GM12878 (cell line): ENCODE measurements around the gene NT5C1A. TPM values are rescaled to one million over a fixed set of nuclear protein-coding genes. Genes with fewer than 3 reads are reported as not detected.

Experiments
- ATAC-seq: fragments of 200-7000 bp; cut with Tn5 transposase; 3 replicates; pipeline ENCODE4 v1.9.1; 2020; ENCODE audit warnings: mild to moderate bottlenecking, moderate library complexity
- BruUV-seq: library from RNA; stranded (reverse); fragments of 400-500 nt; replicated peaks from 2 replicates; lab custom pipeline; 2021; lab: Mats Ljungman, UMichigan
- CTCF ChIA-PET: fragments of 300-600 bp; sonication (Branson Sonifier 250); formaldehyde crosslinking; extraction: SDS; loops from one replicate; lab custom pipeline; 2021; ENCODE audit warnings: inconsistent platforms; lab: Yijun Ruan, JAX
- POLR2A ChIA-PET: fragments of 350-600 bp; formaldehyde crosslinking; extraction: SDS; loops from one replicate; lab custom pipeline; 2021; ENCODE audit warnings: inconsistent platforms; lab: Charles Lee
- RAD21 ChIA-PET: fragments of 300-600 bp; sonication (Branson Sonifier 250); formaldehyde crosslinking; loops from one replicate; lab custom pipeline; 2023; ENCODE audit warnings: antibody characterized with exemption; ENCODE audit not compliant: unreplicated experiment; lab: Charles Lee
- SMC1A ChIA-PET: fragments of 300-600 bp; sonication (Branson Sonifier 250); formaldehyde crosslinking; loops from one replicate; lab custom pipeline; 2023; ENCODE audit not compliant: unreplicated experiment, uncharacterized antibody; lab: Charles Lee
- DNase-seq: peaks from one replicate; pipeline ENCODE4 v3.0.0-alpha.2; 2011; ENCODE audit warnings: low read depth, low spot score
- FAIRE-seq: peaks from 3 replicates; lab custom pipeline; 2011; peaks lifted over from hg19 to GRCh38; lab: Jason Lieb, UNC
- H2AFZ ChIP-seq: 2 replicates; pipeline ENCODE4 v1.6.0; 2011; ENCODE audit warnings: low read depth, low read length, control low read depth; ENCODE audit not compliant: control insufficient read depth
- H3K27ac ChIP-seq: 2 replicates; pipeline ENCODE4 v1.5.1; 2011; ENCODE audit warnings: control low read depth; ENCODE audit not compliant: control insufficient read depth, insufficient read depth
- H3K27me3 ChIP-seq, 2 experiments: replicated peaks in 1 of 2; 2 replicates each; pipeline versions ENCODE4 v1.6.0 to v1.6.1; 2011; ENCODE audit warnings: low read length in 1 of 2; ENCODE audit not compliant: control insufficient read depth in 2 of 2, insufficient read depth in 2 of 2
- H3K36me3 ChIP-seq, 2 experiments: 2 replicates each; pipeline ENCODE4 v1.5.1; 2011; ENCODE audit warnings: low read length in 1 of 2; ENCODE audit not compliant: control insufficient read depth in 2 of 2, insufficient read depth in 2 of 2
- H3K4me1 ChIP-seq: 2 replicates; pipeline ENCODE4 v1.6.1; 2011; ENCODE audit warnings: mild to moderate bottlenecking, low read length, moderate library complexity, mixed read lengths; ENCODE audit not compliant: control insufficient read depth, insufficient read depth
- H3K4me2 ChIP-seq: 2 replicates; pipeline ENCODE4 v1.6.0; 2011; ENCODE audit warnings: control low read depth; ENCODE audit not compliant: control insufficient read depth, insufficient read depth
- H3K4me3 ChIP-seq: fragments of 200-600 bp; sonication (generic); 2 replicates; pipeline ENCODE4 v1.5.1; 2016
- H3K79me2 ChIP-seq: 2 replicates; pipeline ENCODE4 v1.6.0; 2011; ENCODE audit warnings: low read length; ENCODE audit not compliant: control insufficient read depth, insufficient read depth
- H3K9ac ChIP-seq: 2 replicates; pipeline ENCODE4 v1.8.0; 2011; ENCODE audit warnings: low read length, control low read depth, mixed read lengths; ENCODE audit not compliant: control insufficient read depth, insufficient read depth
- H3K9me3 ChIP-seq: replicated peaks from 3 replicates; pipeline ENCODE4 v1.5.1; 2011; ENCODE audit warnings: mild to moderate bottlenecking, low read length; ENCODE audit not compliant: control insufficient read depth, insufficient read depth
- H4K20me1 ChIP-seq: 2 replicates; pipeline ENCODE4 v1.6.0; 2011; ENCODE audit not compliant: control insufficient read depth, insufficient read depth
- BCLAF1 ChIP-seq: fragments of 450-650 bp; IDR thresholded peaks from 2 replicates; pipeline ENCODE4 v1.6.1; 2017; ENCODE audit warnings: antibody characterized with exemption, mild to moderate bottlenecking, moderate library complexity
- CREM ChIP-seq: IDR thresholded peaks from 2 replicates; pipeline ENCODE4 v1.6.1; 2014; ENCODE audit warnings: antibody characterized with exemption, low read depth
- EZH2 ChIP-seq: IDR thresholded peaks from 2 replicates; pipeline ENCODE4 v1.6.1; 2012; ENCODE audit warnings: low read depth, mild to moderate bottlenecking, control low read depth, inconsistent platforms, low read length, borderline replicate concordance; ENCODE audit not compliant: control insufficient read depth
- MEF2B ChIP-seq: fragments of 450-650 bp; IDR thresholded peaks from 2 replicates; pipeline ENCODE4 v1.6.1; 2018; ENCODE audit warnings: mild to moderate bottlenecking, moderate library complexity; ENCODE audit not compliant: partially characterized antibody, poor library complexity, severe bottlenecking
- MTA2 ChIP-seq: fragments of 450-650 bp; IDR thresholded peaks from 2 replicates; pipeline ENCODE4 v1.6.1; 2016; ENCODE audit warnings: low read depth, mild to moderate bottlenecking, moderate library complexity
- NFYA ChIP-seq: IDR thresholded peaks from 2 replicates; pipeline ENCODE4 v1.6.1; 2011; ENCODE audit warnings: low read depth, mild to moderate bottlenecking, low read length, improper control_type of control experiment, borderline replicate concordance
- RFX5 ChIP-seq: IDR thresholded peaks from 2 replicates; pipeline ENCODE4 v1.6.1; 2011; ENCODE audit warnings: low read depth, low read length, improper control_type of control experiment
- TAF1 ChIP-seq: IDR thresholded peaks from 2 replicates; pipeline ENCODE4 v1.6.1; 2011; ENCODE audit warnings: mild to moderate bottlenecking, low read depth, low read length, borderline replicate concordance
- TBL1XR1 ChIP-seq: IDR thresholded peaks from 2 replicates; pipeline ENCODE4 v1.6.1; 2012; ENCODE audit warnings: low read depth, low read length, improper control_type of control experiment
- ZBTB33 ChIP-seq: fragments of 450-650 bp; IDR thresholded peaks from 2 replicates; pipeline ENCODE4 v1.6.1; 2017; ENCODE audit warnings: mild to moderate bottlenecking
- ZSCAN29 ChIP-seq: fragments of 450-650 bp; IDR thresholded peaks from 2 replicates; pipeline ENCODE4 v1.6.1; 2017; ENCODE audit warnings: mild to moderate bottlenecking, moderate library complexity
- WGBS: methylation state at CpG from one replicate; pipeline ENCODE4 v1.1.6; 2016; ENCODE audit warnings: low lambda C conversion rate; ENCODE audit not compliant: insufficient replicate concordance, insufficient coverage; ENCODE audit errors: missing lambda C conversion rate; 5-methylcytosine and 5-hydroxymethylcytosine counted together
- in situ Hi-C: fragments of 300-500 bp; cut with MboI; formaldehyde crosslinking; loops from 9 replicates; pipeline ENCODE4 v1.14.3; 2018; ENCODE audit warnings: mixed read lengths
- intact Hi-C: fragments of 100-400 bp; cut with micrococcal nuclease; formaldehyde crosslinking; loops from one replicate; pipeline ENCODE4 v1.14.2; 2022; ENCODE audit not compliant: unreplicated experiment
- polyA plus RNA-seq, 11 experiments: library from polyadenylated mRNA; depleted of rRNA in 4 of 11; unstranded in 6 of 11; stranded (reverse) in 5 of 11; fragments of >200 nt; fragmentation: Nextera tagmentation in 4 of 11; fragmentation: Illumina TruSeq in 1 of 11; extraction: Ambion mirVana in 4 of 11; extraction: Trizol in 1 of 11; gene quantifications; 1 replicate in 1 of 11; 2 replicates in 10 of 11; pipeline versions ENCODE4 v1.2.1 to v1.2.3, GENCODE V29; 2011 to 2016; ENCODE audit warnings: inconsistent platforms in 2 of 11, missing spikeins in 2 of 11, low read depth in 1 of 11
- total RNA-seq, 4 experiments: library from RNA; depleted of rRNA in 3 of 4; stranded (reverse); fragments of >200 nt in 3 of 4; fragmentation: Illumina TruSeq in 1 of 4; extraction: Trizol in 1 of 4; gene quantifications; 2 replicates each; pipeline versions ENCODE4 v1.2.1 to v1.2.3, GENCODE V29; 2013 to 2021

The NT5C1A gene
- total and polyA plus RNA-seq, 10 of the 15 experiments (the other 5 are each of a cell fraction or from before 2014, with no cell fraction given) = 0.05 to 0.77 (median 0.22) TPM; not detected in 1

- Histone ChIP-seq H3K9me3 (no peaks in the 10 kb centered on the region), H3K27me3 (no peaks in the 10 kb centered on the region; a peak in 1 of 4 replicates), H3K9ac (no peak overlapping the region), H3K36me3 (no peaks in the 10 kb centered on the region), H3K4me1 (peaks cover 5% of the 10 kb centered on the region), H4K20me1 (no peaks in the 10 kb centered on the region), H2AFZ (no peak overlapping the region), H3K4me3 (no peak overlapping the region), H3K79me2 (no peaks in the 10 kb centered on the region), H3K4me2 (no peak overlapping the region), H3K27ac (no peak overlapping the region)
- ATAC-seq (no peak), DNase-seq (no peak), FAIRE-seq (no peak)
- WGBS = 72% methylated on average over 6 of the region's 6 CpGs
- no peak for TF ChIP-seq MTA2
- no peak for TF ChIP-seq ZSCAN29
- no peak for TF ChIP-seq CREM
- TF ChIP-seq RFX5 = no peak
- ChIA-PET SMC1A (no interaction called here), RAD21 (no interaction called here), CTCF (interaction anchor here (14.2 kb wide), 1 partner anchor 21 kb away, joined by 244 read pairs; no protein-coding TSS in a partner anchor), POLR2A (no interaction called here)
- in situ Hi-C loops (no loop called here), intact Hi-C loops (no loop called here)
- no TSS peak for BruUV-seq
Measured at GRCh38 chr1:39676948-39677548, 5.1 kb upstream of the NT5C1A start.

- no peak overlapping the region for H3K4me3 ChIP-seq
- H4K20me1 ChIP-seq = no peaks in the 10 kb centered on the region
- WGBS = 40% methylated on average over 1 of the region's 1 CpG
- H3K9ac ChIP-seq = no peak overlapping the region
- ATAC-seq (no peak), DNase-seq (no peak), FAIRE-seq (no peak)
- no peaks in the 10 kb centered on the region for H3K9me3 ChIP-seq
- H3K36me3 ChIP-seq = no peaks in the 10 kb centered on the region
- H3K79me2 ChIP-seq = no peaks in the 10 kb centered on the region
- H2AFZ ChIP-seq = no peak overlapping the region
- peaks cover 7% of the 10 kb centered on the region for H3K4me1 ChIP-seq
- intact Hi-C loops (no loop called here), in situ Hi-C loops (no loop called here)
- ChIA-PET POLR2A (interaction anchor here (0.6 kb wide), 2 partner anchors 24 to 40 kb away, joined by 3 to 4 read pairs; no protein-coding TSS in a partner anchor), CTCF (interaction anchor here (0.6 to 14.2 kb wide), 8 partner anchors 19 to 68 kb away, joined by 3 to 244 read pairs (median 6); no protein-coding TSS in a partner anchor), RAD21 (no interaction called here), SMC1A (no interaction called here)
- no TSS peak for BruUV-seq
- H3K27ac ChIP-seq = no peak overlapping the region
- no peak overlapping the region for H3K4me2 ChIP-seq
- peaks cover 0 to 5% of the 10 kb centered on the region in 2 experiments; a peak in 2 of 4 replicates for H3K27me3 ChIP-seq
- no peak for TF ChIP-seq EZH2
- no peak for TF ChIP-seq NFYA
- TF ChIP-seq MEF2B = no peak
- TF ChIP-seq TAF1 = no peak
- TF ChIP-seq TBL1XR1 = no peak
- TF ChIP-seq BCLAF1 = no peak
- TF ChIP-seq ZBTB33 = no peak
Measured at GRCh38 chr1:39675220-39675619, 3.3 kb upstream of the NT5C1A start.
